Epidermal melanocyte (primary cell): ENCODE measurements around the gene HSPA2.
"Not testable (repeated sequence)": the region's sequence is repeated elsewhere in the genome, so short reads cannot be mapped to it uniquely, and the experiment has no call there.

Source experiments
- DNase-seq: peaks from one replicate; pipeline ENCODE4 v3.0.0; 2011; ENCODE audit warnings: low spot score; ENCODE audit not compliant: insufficient read length

The HSPA2 gene

GRCh38 chr14:64513271-64513670 lies 27.3 kb upstream of the HSPA2 start:
- DNase-seq: no peak

- no peak for DNase-seq
Observed at GRCh38 chr14:64515053-64515452, 25.5 kb upstream of the HSPA2 start.

GRCh38 chr14:64516969-64517368 lies 23.6 kb upstream of the HSPA2 start:
- DNase-seq: no peak

- not testable (repeated sequence) for DNase-seq
Observed at GRCh38 chr14:64517667-64518066, 22.9 kb upstream of the HSPA2 start.

GRCh38 chr14:64518229-64518628 lies 22.3 kb upstream of the HSPA2 start:
- no peak for DNase-seq

GRCh38 chr14:64520699-64521098 lies 19.8 kb upstream of the HSPA2 start:
- DNase-seq: no peak

- no peak for DNase-seq
Observed at GRCh38 chr14:64522591-64523355, 17.8 kb upstream of the HSPA2 start.

GRCh38 chr14:64525354-64525753 lies 15.2 kb upstream of the HSPA2 start:
- DNase-seq: no peak

- no peak for DNase-seq
Observed at GRCh38 chr14:64531567-64531966, 9.0 kb upstream of the HSPA2 start.

- no peak for DNase-seq
Observed at GRCh38 chr14:64536488-64537245, 3.9 kb upstream of the HSPA2 start.

- DNase-seq: no peak
Observed at GRCh38 chr14:64541261-64541971, 875 bp downstream of the HSPA2 start.

GRCh38 chr14:64541972-64542835 lies 1.7 kb downstream of the HSPA2 start:
- DNase-seq: no peak

- DNase-seq: no peak
Observed at GRCh38 chr14:64542836-64543201, 2.3 kb downstream of the HSPA2 start.

- no peak for DNase-seq
Observed at GRCh38 chr14:64544607-64545312, 4.2 kb downstream of the HSPA2 start.

- no peak for DNase-seq
Observed at GRCh38 chr14:64549016-64549415, 8.5 kb downstream of the HSPA2 start.

GRCh38 chr14:64549791-64550620 lies 9.5 kb downstream of the HSPA2 start, which contains the start of gene PPP1R36:
TSS of gene PPP1R36 (plus strand) at chr14:64549961. CDS start at chr14:64549998, 37 bp downstream.
- no peak for DNase-seq

GRCh38 chr14:64550621-64551333 lies 10.2 kb downstream of the HSPA2 start:
- DNase-seq: no peak

- no peak for DNase-seq
Observed at GRCh38 chr14:64554556-64554955, 14.0 kb downstream of the HSPA2 start.

- DNase-seq: no peak
Observed at GRCh38 chr14:64556526-64556925, 16.0 kb downstream of the HSPA2 start.
